ENCODE measurements around the gene ARMH2.
"Not testable (repeated sequence)": the region's sequence is repeated elsewhere in the genome, so short reads cannot be mapped to it uniquely, and the experiment has no call there.

Gene ARMH2

GRCh38 chr6:24809728-24810127 is 11.0 kb upstream of the ARMH2 start:
- DNase-seq: no peak

DNA sequence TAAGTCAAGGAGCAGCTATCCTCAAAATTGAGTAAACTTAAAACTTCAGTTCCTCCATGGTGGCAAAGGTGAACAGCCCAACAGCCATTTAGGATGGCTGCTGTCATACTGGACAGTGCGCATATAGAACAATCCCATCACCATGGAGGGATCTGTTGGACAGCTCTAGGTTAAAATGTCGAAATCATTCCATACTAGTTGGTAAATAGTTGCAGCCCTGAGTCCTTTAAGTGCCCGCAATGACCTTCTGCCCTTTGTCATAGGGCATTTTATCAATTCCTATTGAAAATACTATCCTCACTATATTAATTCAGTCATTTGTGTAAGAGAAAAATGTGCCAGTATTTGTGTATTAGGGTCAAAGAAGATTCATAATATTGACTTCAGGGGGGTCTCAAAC is 8.9 kb upstream of the ARMH2 start:
- DNase-seq: no peak

- no peak for DNase-seq
These were observed 3.7 kb upstream of the ARMH2 start for GRCh38 chr6:24802271-24803059.

- DNase-seq: no peak
These were observed 811 bp upstream of the ARMH2 start for GRCh38 chr6:24799541-24799915.

GRCh38 chr6:24797596-24798216 is 1.0 kb downstream of the ARMH2 start:
- DNase-seq: no peak

- DNase-seq: no peak
These were observed 2.0 kb downstream of the ARMH2 start for GRCh38 chr6:24796616-24797290.

GRCh38 chr6:24795106-24795505 is 3.6 kb downstream of the ARMH2 start:
- no peak for DNase-seq

DNA sequence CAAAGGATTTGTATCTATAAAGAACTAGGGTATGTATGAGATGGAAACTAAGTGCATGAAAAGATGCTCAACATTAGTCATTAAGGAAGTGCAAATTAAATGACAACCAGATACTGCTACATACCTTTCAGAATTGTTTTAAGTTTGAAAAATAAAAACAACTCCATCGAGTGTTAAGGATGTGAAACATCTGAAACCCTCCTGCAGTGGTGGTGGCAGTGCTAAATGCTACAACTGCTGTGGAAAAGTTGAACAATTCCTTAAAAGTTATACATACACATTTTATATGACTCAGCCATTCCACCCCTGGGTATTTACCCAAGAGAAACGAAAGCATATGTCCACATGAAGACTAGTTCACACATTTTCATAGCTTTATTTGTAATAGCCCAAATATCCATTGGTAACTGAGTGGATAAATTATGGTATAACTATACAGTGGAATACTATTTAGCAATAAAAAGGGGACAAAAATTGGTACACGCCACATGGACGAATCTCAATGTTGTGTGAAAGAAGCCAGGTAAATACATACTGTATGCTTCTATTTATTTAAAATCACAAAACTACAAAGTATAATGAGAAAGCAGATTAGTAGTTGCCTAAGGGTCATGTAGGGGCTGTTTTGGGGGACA is 10.6 kb downstream of the ARMH2 start:
- DNase-seq: no peak

DNA sequence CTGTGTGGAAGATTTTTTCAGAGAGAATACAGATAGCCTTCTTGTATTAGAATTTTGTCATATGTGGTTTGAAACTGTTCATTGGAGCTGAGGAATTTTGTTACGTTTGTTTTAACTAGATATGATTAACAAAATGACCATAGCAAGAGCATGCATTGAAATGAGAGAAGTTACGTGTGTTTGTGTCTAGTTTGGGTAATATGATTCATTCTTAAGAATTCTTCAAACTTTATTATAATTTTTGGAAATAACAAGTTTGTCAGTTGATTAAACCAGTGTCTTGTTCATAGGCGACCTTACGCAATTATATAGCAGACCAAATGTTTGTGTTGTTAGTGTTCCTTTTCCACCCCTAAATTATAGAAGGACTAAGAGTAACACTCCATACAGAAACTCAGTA is 18.5 kb downstream of the ARMH2 start:
- no peak for DNase-seq

- no peak for DNase-seq
These were observed 19.2 kb downstream of the ARMH2 start for GRCh38 chr6:24779416-24780016.

DNA sequence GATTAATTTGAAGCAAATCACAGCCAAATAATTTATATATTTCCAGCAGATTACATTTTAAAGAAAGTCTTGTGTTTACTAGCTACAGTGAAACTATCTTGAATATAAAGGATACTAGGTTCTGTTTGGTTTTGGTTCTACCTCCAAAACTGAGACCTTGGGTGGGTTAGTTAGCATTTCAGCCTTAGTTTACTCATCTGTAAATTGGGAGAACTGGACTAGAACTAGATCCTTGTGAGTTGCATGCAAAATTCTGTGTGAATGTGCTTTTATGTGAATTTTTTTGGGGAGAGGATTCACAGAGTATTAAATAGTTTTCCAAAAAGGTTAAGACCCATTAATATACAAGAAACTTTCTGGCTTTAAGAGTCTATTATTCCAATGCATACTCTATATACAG is 19.8 kb downstream of the ARMH2 start:
- no peak for DNase-seq

- DNase-seq: no peak
These were observed 20.6 kb downstream of the ARMH2 start for GRCh38 chr6:24778121-24778520.

- no peak for DNase-seq
These were observed 21.5 kb downstream of the ARMH2 start for GRCh38 chr6:24777227-24777626.

- DNase-seq: peak; percentile 35
These were observed 23.1 kb downstream of the ARMH2 start for GRCh38 chr6:24775520-24776058.

- peak; percentile 99 for DNase-seq
These were observed 23.8 kb downstream of the ARMH2 start, which contains the start of gene GMNN for GRCh38 chr6:24774696-24775519. Gene GMNN (plus strand): TSS chr6:24774937. CDS start chr6:24777247, 2,310 bp downstream.

- no peak for DNase-seq
These were observed 30.4 kb downstream of the ARMH2 start for GRCh38 chr6:24768361-24768760.

DNA sequence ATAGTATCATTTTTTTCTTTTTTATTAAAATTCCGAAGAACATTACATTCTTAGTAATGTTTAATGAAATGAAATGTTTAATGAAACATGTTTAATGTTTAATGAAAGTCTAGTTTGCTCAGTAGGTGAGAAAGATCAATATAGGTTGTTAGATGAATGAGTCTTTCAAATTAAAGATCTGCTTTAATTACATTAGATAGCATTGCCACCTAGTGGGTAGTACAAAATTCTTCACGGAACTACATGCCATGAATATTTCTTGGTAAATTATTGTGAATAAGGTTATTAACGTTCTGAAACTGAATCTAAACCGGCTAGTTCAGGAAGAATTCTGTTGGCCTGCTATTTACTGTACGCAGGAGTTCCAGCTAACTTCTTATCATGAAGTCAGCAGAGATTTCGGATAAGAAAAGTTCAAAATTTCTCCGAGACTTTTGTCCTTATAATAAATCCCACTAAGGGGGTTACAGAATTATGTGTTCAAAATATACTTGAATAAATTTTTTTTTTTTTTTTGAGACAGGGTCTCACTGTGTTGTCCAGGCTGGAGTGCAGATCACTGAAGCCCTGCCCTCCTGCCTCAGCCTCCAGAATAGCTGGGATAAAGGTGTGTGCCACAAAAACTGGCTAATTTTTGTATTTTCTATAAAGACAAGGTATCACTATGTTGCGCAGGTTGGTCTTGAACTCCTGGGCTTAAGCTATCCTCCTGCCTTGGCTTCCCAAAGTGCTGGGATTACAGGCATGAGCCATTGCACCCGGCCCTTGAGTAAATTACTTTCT is 31.8 kb downstream of the ARMH2 start:
- DNase-seq: no peak

DNA sequence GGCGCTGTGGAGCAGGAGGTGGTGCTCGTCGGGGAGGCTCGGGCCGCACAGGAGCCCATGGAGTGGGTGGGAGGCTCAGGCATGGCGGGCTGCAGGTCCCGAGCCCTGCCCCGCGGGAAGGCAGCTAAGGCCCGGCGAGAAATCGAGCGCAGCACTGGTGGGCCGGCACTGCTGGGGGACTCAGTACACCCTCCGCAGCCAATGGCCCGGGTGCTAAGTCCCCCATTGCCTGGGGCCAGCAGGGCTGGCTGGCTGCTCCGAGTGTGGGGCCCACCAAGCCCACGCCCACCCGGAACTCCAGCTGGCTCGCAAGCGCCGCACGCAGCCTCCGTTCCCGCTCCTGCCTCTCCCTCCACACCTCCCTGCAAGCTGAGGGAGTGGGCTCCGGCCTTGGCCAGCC is 32.7 kb downstream of the ARMH2 start:
- DNase-seq: not testable (repeated sequence)

GRCh38 chr6:24764833-24765828 is 33.6 kb downstream of the ARMH2 start:
- not testable (repeated sequence) for DNase-seq

DNA sequence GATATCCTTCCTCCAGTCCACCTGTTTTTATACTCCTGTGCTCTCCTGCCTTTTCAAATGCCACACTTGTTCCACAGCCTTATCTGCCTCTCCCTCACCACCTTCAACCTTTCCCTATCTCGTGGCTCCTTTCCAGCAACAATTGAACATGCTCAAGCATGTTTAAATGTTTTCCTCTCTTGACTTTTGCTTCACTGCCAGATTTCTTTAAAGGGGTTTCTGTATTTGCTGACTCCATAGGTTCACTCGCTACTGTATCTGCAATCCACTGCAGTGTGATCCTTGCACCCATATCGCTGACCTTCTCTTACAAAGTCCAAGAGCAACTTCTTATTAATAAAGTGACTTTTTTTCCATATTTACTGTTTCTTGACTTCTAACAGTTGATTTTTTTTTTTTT is 35.1 kb downstream of the ARMH2 start:
- DNase-seq: no peak

Data from CD4-positive, alpha-beta T cell treated with Interleukin-6 for 4 hours (primary cell).